ENCODE results near the gene RAB5IF.
"Not testable (repeated sequence)": the region's sequence is repeated elsewhere in the genome, so short reads cannot be mapped to it uniquely, and the experiment has no call there.

GRCh38 chr20:36608388-36608728 lies 2.8 kb downstream of the RAB5IF start:
- TF ChIP-seq CTCF (IDR thresholded peaks at IDR 0.05); POLR2AphosphoS5 (IDR thresholded peaks at IDR 0.05); POLR2A (IDR thresholded peaks at IDR 0.05; ENCODE audit: low read depth); EP300 (IDR thresholded peaks at IDR 0.05): not testable (repeated sequence)

All from esophagus muscularis mucosa (tissue), 4 donors.